GM18861 (cell line): Measurements from ENCODE around the gene MRPL40.
"Not testable (repeated sequence)": the region's sequence is repeated elsewhere in the genome, so short reads cannot be mapped to it uniquely, and the experiment has no call there.

ENCODE experiments used
- ATAC-seq: cut with Tn5 transposase; IDR thresholded peaks from one replicate; pipeline ENCODE4 v1.9.1; 2021; ENCODE audit not compliant: unreplicated experiment

Gene MRPL40

DNA sequence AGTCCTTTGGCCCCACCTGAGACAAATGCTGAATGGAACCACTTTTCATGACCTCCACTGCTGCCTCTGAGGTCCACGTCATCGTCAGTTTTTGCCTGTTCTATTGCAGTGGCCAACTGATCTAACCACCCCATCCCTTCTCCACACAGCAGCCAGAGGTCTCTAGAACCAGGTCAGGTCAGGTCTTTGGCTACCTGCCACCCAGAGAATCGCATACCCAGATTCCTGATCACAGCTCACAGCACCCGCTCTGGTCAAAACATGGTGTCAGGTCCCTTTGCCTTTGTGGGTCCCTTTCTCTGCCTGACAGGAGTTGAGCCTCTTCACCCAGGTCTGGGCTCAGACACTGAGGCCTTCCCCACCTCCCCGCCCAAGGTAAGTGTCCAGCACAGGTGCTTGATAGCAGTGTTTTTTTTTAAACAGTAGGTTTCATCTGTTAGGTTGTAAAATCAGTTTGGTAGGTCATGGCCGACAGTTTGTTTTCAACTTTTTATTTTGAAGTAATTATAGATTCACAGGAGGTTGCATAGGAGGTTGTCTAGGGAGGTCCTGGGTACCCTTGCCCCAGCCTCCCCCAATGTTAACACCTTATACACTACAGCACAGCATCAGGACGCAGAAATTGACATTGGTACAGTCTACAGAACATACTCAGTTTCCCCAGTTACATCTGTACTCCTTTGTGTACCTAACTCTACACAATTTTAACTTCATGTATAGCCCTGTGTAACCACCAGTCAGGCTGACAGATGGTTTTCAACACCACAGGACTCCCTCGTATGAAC, 8.3 kb downstream of the MRPL40 start:
- ATAC-seq: no peak

DNA sequence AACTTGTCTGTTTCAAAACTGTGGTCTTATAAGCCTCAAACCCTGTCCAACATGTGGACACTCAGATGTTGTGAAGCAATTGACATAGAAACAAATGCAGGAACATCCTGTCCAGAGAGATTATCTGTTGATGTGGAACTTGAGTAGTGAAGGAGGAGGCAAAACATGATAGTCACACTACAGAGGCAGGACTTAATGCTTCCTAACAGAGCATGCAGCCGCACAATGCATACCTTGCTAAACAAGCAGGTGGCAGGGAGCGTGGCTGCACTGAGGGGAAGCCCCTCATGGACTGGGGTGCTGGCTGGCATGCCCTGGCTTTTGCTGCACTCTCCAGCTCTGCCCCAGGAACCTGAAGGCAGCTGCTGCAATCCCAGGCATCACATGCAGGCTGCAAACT, 9.8 kb downstream of the MRPL40 start:
- ATAC-seq: no peak

DNA sequence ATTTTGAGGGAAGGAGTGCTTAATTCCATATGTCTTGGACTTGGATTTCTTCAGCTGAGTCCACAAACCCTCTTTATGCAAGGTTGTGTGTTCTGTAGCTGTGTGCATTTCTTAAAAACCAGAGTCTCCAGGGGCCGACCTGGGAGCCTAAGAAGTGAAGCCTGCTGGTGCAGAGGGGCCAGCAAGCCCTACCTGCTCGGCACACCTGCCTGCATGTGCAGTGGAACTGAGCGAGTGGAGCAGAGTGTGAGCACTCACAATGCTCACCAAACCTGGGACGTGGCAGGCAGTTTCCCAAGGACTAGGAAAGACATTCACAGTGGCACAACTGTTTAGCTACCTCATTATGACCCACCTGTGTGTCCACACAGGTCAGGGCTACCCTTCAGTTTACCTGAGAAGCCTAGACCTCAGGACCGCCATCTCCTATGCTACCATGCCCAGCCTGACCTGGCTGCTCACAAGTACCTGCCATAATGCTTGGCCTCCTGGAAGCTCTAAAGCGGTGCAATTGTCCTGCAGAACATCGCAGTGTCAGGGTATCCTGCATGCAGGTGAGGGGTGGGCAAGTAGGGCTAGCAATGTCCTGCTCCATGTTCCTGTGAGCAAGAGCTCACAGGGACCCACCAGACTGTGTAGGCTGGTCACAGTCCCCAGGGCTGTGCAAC, 11.3 kb downstream of the MRPL40 start:
- ATAC-seq: no peak

DNA sequence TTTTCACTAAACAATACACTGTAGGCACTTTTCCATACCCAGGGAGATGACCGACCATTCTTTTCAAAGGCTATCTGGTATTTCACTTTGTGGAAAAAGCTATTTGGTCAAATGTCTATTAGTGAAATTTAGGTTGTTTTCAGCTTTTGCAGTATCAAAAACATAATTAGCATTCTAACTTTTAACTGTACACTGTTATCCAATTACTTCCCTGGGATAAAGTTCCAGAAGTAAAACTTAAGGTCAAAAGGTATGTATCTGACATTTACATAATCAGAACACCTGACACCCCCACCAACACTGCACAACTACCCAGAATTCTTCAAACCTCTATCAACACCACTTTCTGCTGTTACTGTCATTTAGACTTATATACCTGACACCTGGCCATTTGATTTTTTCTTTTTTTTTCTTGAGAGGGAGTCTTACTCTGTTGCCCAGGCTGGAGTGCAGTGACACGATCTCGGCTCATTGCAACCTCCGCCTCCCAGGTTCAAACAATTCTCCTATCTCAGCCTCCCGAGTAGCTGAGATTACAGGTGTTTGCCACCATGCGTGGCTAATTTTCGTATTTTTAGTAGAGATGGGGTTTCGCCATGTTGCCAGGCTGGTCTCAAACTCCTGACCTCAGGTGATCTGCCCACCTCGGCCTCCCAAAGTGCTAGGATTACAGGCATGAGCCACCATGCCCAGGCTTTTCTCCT, 13.1 kb downstream of the MRPL40 start:
- not testable (repeated sequence) for ATAC-seq

DNA sequence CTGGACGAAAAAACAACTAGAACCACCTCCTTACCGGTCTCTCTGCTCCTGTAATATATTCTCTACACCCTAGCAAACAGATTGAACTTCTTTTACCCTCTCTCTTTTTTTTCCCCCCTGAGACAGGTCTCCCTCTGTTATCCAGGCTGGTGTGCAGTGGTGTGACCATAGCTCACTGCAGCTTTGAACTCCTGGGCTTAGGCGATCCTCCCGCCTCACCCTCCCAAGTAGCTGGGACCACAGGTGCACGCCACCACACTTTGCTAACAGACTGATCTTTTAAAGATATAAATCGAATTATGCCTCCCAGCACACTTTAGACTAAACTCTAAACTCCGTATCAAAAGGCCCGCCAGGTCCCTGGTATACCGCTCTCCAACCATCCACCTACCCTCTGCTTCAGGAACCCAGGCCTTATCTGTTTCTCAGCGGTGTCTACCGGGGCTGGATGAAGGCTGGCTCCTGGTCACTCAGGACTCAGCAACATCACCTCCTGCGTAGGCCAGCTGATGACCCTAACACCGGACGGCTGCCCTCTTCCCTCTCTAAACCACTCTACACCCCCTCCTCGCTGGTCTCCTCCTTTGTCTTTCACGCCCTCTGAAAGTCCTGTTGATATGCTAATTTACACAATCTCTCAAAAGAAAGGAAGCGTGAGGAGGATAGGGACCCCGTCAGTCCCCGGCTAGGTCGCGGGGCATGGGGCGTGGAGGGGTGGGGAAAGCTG, 14.4 kb downstream of the MRPL40 start:
- no peak for ATAC-seq

DNA sequence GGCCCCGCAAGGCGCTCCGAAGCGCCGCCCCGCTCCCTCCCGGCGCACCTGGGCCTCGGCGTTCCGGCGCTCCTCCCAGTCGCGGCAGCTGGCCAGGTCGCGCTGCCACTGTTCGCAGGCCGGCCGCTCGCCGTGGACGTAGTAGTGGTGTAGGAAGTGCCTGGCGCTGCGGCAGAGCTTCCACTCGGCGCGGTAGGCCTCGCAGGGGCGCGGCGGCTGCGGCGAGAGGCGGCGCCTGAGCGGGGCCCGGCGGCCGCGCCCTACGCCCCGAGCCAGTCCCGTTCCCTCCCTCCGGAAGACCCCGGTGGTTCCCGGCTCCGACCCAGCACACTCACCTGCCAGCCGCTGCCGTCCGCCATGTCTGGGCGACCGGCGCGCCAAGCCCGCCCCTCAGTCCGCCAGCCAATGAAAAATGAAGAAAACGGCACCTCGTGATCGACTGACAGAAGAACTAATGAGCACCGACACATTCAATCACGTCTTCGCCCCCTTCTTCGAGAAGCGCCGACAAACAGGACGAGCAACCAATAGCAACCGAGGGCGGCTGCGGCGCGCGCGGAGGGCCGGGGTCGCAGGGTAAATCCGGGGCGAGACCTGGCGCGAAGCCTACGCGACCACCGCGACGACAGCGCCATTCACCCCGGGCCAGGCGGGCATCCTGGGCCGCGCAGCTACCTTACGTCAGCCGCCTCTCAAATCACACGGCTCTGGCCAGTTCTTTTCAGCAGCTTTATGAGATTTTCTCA, 15.2 kb downstream of the MRPL40 start, which contains the start of gene C22orf39:
TSS of gene C22orf39 (minus strand) at position 382 of the 746 bp plus-strand sequence. CDS start at position 359, 23 bp downstream.
- peak; percentile 67 for ATAC-seq

DNA sequence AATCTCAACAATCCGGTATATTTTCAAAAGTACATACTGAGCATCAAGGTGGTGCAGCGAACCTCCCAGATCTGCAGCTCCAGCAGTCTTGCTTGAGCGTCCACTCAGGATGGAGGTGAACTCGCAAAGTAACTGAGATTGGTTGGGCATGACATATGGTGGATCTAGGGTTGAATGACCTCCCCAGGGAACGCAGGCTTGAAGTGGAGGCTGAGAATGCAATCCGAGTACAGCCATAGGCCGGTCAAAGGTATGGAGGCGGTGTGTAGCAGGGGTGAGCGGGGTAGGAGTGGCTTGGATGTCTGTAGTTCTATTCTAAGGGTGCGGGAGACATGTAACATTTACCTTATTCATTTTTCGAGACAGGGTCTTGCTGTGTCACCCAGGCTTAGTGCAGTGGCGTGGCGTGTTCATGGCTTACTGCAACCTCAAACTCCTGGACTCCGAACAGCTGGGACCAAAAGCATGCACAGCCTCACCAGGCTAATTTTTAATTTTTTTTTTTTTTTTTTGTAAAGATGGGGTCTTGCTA, 15.8 kb downstream of the MRPL40 start:
- peak; percentile 25 for ATAC-seq

DNA sequence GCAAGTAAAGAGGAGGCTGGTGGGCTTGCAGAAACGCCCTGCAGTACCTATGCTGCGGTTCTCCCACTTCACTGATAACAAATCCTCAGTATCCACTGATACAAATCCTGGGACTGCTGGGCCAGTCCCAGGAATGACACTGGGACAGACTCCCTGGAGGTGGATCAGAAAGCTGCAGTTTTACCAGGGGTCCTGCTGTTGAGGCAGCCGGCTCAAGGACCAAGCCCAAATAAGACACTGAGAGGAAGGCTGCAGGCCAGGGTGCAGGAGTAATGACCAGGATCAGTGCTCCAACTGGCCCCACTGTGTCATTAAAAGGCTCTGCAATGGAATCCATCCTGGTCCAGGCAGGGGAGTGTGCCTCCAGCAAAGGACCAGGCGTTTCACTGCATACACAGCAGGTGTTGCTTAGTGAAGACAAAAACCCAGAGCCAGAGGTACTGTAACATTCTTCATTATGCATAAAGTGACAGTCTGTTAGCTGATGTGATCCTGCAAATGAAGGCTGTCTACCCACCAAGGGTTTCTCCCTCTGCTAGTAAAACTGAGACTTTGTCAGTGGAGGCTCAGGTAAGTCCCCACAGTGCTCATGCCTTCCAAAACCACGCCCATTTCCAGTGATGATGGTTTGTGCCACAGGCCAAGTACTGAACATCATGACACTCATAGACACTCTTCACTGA, 16.5 kb downstream of the MRPL40 start:
- ATAC-seq: no peak

DNA sequence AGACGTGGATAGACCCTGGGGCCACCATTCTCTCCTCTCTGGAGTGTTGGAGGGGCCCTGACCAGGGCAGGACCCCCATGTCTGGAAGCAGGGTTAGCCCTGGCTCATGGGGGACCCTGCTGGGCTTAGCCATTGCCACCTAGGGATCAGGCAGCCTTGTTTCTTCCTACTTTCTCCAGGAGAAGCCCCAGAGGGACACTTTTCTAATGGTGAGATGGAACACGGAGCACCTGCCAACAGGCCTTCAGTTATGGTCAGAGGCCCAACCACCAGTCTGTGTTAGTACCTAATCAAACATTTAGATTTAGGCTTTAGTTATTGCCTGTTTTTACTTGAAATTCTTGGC, 17.1 kb downstream of the MRPL40 start:
- no peak for ATAC-seq

DNA sequence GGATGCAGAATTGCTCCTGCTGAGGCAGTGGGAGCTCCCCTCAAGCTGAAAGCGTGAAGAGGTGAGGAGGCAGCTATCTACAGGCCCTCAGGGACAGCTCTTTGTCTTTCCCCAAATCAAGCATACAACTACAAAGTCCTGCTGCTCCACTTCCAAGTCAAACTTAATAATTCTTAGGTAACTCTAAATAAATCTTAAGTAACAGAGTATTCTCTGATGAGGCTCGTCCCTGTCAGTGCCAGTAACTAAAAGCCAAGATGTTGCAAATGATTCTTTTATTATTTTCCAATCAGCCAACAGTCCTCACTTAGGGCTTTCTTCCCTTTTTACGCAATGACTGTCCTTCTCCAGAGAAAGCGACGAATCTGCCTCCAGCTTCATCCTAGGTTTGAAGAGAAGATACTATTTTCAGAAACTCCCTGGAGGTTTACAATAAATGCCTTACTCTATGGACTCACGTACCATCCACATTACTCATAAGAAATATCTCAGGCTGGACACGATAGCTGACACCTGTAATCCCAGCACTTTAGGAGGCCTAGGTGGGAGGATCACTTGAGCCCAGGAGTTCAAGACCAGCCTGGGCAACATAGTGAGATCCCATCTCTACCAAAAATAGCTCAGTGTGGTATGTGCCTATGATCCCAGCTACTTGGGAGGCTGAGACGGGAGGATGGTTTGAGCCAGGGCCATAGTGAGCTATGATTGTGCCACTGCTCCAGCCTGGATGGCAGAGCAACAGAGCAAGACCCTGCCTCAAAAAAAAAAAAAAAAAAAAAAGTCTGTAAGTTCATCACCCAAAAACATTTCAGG, 18.2 kb downstream of the MRPL40 start:
- no peak for ATAC-seq

DNA sequence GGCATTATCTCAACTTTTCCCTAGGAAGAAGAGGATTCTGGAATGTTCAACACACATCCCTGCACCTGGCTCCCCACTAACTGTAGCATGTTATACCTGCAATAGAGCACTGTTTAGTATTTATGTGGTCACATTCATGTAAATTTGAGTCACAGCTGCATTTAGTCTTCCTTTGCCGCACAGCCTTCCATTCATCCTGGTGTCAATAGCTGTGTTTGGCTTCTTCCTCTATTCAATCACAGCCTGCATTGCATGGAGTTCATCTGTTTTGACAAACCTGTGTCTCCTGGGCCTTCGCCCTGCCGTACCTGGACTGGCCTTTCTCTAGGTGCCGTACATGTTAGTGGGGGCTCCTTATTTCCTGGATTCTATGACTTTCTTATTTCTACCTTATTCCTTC, 19.2 kb downstream of the MRPL40 start:
- no peak for ATAC-seq

DNA sequence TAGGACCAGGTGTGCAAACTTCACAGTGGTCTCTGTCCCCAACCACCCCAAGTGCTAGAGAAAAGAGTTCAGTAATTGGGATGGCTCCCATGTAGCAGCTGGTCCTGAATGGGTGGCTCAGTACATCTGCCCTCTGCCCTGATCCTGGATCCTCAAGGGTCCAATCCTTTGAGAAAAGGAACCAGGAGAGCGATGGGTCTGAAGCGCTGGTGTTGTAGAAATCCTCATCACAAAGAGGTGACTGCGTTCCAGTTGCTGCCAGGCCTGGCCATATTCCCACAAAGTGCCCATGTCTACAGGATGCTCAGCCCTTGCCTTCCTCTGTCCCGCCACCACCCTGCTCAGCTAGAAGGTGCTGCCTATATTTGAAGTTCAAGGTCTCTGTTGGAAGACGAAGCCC, 21.4 kb downstream of the MRPL40 start:
- no peak for ATAC-seq

DNA sequence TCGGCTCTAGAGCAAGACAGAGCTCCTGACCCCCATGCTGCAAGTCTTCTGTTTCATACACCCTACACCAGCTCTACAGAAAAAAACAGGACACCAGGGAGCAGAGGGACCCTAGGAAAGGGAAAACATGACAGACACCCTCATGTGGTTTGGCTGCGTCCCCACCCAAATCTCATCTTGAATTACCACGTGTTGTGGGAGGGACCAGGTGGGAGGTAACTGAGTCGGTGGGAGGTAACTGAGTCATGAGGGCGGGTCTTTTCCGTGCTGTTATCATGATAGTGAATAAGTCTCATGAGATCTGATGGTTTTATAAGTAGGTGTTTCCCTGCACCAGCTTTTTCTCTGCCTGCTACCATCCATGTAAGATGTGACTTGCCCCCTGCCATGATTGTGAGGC, 21.8 kb downstream of the MRPL40 start:
- no peak for ATAC-seq

DNA sequence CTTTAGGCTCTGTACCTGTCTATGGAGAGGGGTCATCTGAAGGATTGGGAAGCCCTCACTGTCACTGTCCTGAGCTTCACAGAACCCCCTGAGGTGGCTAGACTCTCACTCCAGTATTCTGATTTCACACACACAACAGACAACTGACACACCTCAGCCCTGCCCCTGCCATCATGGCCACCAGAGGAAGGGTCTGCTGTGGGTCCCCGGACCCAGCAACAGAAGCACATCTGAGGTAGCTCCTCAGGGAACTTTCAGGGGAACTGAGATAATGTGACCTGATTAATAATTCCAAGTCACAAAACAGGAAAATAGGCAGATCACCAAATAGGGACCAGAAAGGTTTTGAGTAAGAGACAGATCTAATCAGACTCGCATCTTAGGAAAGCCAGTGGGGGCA, 22.7 kb downstream of the MRPL40 start:
- ATAC-seq: no peak

DNA sequence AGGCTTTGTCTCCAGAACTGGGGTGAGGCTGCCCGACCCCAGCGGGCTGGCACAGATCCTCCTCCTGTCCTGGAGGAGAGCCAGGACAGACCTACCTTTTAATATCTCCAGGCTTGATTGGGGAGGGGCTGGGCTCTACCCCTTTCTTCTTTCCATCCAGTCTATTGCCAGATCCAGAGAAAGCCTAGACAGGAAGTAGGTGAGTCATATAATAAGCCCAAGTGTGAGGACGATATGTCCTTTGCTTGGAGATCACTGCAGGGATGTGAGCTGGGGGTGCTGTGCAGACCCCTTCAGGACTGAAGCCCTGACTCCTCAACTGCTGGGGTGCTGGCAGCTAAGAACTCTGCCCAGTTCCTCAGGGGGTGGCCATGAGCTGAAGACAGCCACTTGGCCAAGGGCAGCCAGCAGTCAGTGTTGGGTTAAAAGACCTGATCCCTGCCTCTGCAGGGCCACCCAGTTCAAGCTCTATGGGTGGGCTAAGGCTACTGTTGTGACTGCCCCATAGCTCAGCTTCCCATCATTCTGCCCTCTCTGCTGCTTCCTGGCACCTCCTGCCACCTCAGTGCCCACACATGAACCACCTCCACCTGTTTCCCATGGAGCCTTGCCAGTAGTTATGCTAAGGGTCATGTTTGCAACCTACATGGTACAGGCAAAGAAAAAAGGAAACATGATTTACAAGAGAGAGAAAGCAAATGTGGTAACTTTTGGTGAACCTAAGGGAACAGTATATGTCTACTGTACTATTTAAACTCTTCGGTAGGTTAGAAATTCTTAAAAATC, 23.4 kb downstream of the MRPL40 start:
- ATAC-seq: no peak

DNA sequence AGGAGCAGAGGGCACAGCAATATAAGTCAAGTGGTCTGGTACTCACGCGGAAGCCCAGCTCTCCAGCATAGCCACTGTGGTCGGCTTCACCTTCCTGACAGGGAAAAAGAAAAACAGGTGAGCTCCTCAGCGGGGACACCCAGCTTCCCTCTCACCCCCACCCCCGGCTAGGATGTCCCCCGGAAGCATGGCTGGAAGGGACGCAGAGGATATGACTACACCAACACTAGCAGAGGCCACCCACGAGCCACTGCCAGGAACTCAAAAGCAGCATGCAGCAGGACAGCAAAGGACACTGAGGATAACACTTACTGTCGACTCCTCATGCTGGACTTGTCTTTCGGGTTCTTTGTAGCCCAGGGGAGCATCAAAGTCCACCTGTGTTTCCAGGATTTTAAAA, 24.2 kb downstream of the MRPL40 start:
- ATAC-seq: no peak

DNA sequence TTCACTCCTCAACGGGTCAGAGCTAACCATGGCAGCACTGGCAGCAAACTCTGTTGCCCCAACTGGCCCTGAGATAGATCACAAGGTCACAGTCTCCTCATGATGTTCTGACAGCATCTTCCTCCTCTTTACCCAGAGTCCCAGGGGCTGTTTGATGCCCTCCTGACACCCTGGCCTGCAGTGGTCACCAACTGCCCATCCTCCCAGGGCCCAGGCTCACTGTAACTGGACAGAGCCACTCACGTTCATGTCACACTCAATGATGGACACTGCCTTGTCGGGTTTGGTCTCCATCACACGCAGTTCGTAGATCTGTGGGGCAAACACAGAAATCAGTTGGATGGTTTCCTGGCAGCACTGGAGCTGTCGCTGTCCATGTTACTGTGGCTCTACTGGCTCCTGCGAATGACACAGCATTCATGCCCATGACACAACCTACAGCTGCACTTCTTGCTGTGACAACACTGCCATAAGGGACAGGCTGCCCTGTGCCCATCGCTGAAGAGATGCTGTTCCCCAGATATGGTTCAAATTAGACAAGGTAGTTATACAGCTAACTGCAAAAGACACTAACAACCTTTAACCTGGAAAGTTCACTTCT, 25.6 kb downstream of the MRPL40 start:
- ATAC-seq: no peak

DNA sequence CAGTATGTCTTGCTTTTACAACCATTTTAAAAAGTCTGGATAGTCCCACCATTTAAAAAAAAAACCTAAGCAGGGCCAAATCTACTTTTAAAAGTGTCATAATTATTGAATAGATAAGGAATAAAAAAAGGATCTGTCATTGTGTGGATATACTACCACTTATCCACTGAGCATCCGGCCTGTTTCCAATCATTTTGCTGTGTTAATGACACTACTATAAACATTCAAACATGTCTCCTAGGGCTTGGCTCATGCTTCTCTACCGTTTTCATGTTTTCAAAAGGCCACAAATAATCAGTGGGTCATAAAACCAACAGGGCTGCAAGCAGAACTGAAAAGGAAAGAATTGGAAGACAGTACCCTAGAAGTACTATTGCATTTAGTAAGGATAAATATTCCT, 27.7 kb downstream of the MRPL40 start:
- ATAC-seq: no peak
